HG03196 (cell line): ENCODE results near the gene LURAP1L.

Experiments
- ATAC-seq: cut with Tn5 transposase; IDR thresholded peaks from one replicate; pipeline ENCODE4 v1.9.1; 2021; ENCODE audit not compliant: unreplicated experiment

Gene LURAP1L

GRCh38 chr9:12774861-12775678, at the start of gene LURAP1L:
TSS of gene LURAP1L (plus strand) at chr9:12775020. CDS start at chr9:12775716, 696 bp downstream.
- no peak for ATAC-seq

GRCh38 chr9:12726795-12727194, 48.0 kb upstream of the LURAP1L start:
- no peak for ATAC-seq

- no peak for ATAC-seq
Measured at GRCh38 chr9:12730198-12730597, 44.6 kb upstream of the LURAP1L start.

GRCh38 chr9:12730927-12731326, 43.9 kb upstream of the LURAP1L start:
- ATAC-seq, result no peak

- ATAC-seq, result no peak
Measured at GRCh38 chr9:12732971-12733370, 41.8 kb upstream of the LURAP1L start.

- no peak for ATAC-seq
Measured at GRCh38 chr9:12735665-12736064, 39.2 kb upstream of the LURAP1L start.

- no peak for ATAC-seq
Measured at GRCh38 chr9:12737871-12738270, 36.9 kb upstream of the LURAP1L start.

GRCh38 chr9:12739014-12739652, 35.7 kb upstream of the LURAP1L start:
- no peak for ATAC-seq

- no peak for ATAC-seq
Measured at GRCh38 chr9:12740845-12741244, 34.0 kb upstream of the LURAP1L start.

GRCh38 chr9:12748016-12748415, 26.8 kb upstream of the LURAP1L start:
- ATAC-seq, result no peak

GRCh38 chr9:12748954-12749353, 25.9 kb upstream of the LURAP1L start:
- ATAC-seq, result no peak

GRCh38 chr9:12753931-12754330, 20.9 kb upstream of the LURAP1L start:
- ATAC-seq, result no peak

GRCh38 chr9:12759761-12760160, 15.1 kb upstream of the LURAP1L start:
- ATAC-seq, result no peak

GRCh38 chr9:12760758-12761157, 14.1 kb upstream of the LURAP1L start:
- ATAC-seq, result no peak

GRCh38 chr9:12764150-12764549, 10.7 kb upstream of the LURAP1L start:
- ATAC-seq, result no peak

GRCh38 chr9:12765088-12765798, 9.6 kb upstream of the LURAP1L start:
- no peak for ATAC-seq

GRCh38 chr9:12766357-12766756, 8.5 kb upstream of the LURAP1L start:
- no peak for ATAC-seq

- no peak for ATAC-seq
Measured at GRCh38 chr9:12770261-12770660, 4.6 kb upstream of the LURAP1L start.

- no peak for ATAC-seq
Measured at GRCh38 chr9:12771891-12772290, 2.9 kb upstream of the LURAP1L start.

- no peak for ATAC-seq
Measured at GRCh38 chr9:12773562-12773961, 1.3 kb upstream of the LURAP1L start.

GRCh38 chr9:12775679-12776512, 1.1 kb downstream of the LURAP1L start:
- peak; percentile 85 for ATAC-seq
